ENCODE measurements around the gene CRACR2B. TPM values are rescaled to one million over a fixed set of nuclear protein-coding genes. Genes with fewer than 3 reads are reported as not detected.

The CRACR2B gene
- total RNA-seq, 1 experiment from 2014 or later = 11.8 TPM

DNA sequence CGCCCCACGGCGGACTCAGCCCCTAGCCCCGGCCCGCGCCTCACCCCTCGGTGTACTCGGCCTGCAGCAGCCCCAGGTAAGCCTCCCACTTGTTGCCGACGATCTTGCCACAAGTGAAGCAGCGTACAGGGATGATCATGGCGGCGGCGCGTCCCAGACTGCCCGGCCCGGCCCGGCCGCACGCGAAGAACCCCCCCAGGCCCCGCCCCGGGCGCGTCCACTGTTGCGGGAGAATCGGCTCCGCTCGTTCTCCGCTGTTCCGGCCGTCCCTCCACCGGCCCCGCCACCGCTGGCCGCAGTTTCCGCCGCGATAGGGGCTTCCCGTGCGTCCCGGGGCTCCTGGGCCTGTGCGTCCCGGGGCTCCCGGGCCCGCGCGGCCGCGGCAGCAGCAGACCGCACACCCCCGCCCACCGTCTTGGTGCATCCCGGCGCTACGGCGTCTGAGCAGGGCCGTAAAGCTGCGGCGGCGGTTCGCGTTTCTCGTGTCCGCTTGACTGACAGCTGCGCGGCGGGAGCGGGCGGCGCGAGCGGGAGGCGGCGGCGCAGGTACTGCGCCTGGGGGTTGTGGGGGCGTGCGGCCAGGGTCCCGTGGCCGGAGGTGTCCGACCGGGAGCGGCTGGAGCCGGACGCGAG lies 14.8 kb downstream of the CRACR2B start, which contains the start of the genes POLR2L and TSPAN4:
Gene POLR2L, minus strand, starts transcription at position 160 of the 633 bp plus-strand sequence. Its CDS starts 21 bp downstream, at position 139.
Gene TSPAN4, plus strand, starts transcription at position 483 of the 633 bp plus-strand sequence. CDS start 7,453 bp downstream, outside the sequence.
- Histone ChIP-seq H3K27ac (ENCODE audit: low read depth, low read length) (peak within 1 kb of the TSS; percentile 97), H3K9ac (ENCODE audit: low read length) (peak within 1 kb of the TSS; percentile 99), H3K79me2 (ENCODE audit: insufficient read depth, low read length) (peaks cover 60% of the 10 kb centered on the region), H3K9me3 (ENCODE audit: control insufficient read depth in 1 of 2, insufficient read depth in 1 of 2, low read depth in 1 of 2, low read length in 2 of 2) (no peaks in the 10 kb centered on the region), H3K36me3 (ENCODE audit: control insufficient read depth in 1 of 2, insufficient read depth in 2 of 2, low read length in 2 of 2) (peaks cover 3 to 30% of the 10 kb centered on the region in 2 experiments; a peak in 3 of 4 replicates), H2AFZ (ENCODE audit: low read depth, low read length, poor library complexity, severe bottlenecking) (no peak within 1 kb of the TSS), H3K4me3 (replicated peaks in 1 of 2; ENCODE audit: low read depth in 1 of 2, low read length in 2 of 2) (peak within 1 kb of the TSS; percentile 66 to 98), H3K27me3 (ENCODE audit: insufficient read depth, low read length) (no peaks in the 10 kb centered on the region), H3K4me1 (ENCODE audit: control insufficient read depth in 1 of 2, insufficient read depth in 2 of 2, low read length in 2 of 2) (peaks cover 42 to 71% of the 10 kb centered on the region in 2 experiments), H3K9me2 (ENCODE audit: insufficient read depth) (no peaks in the 10 kb centered on the region), H4K20me1 (ENCODE audit: insufficient read depth) (peaks cover 17% of the 10 kb centered on the region; the same call in 1 of the 2 replicates), H3K4me2 (ENCODE audit: low read length) (peak within 1 kb of the TSS; percentile 92)
- ChIA-PET RAD21 (ENCODE audit: low non-redundant PET in 1 of 2, low total read pairs in 2 of 2, uncharacterized antibody in 2 of 2, unreplicated experiment in 2 of 2) (no interaction called here), CTCF (interaction anchor here (1.3 kb wide), 1 partner anchor 14 kb away, joined by 7 read pairs; no protein-coding TSS in a partner anchor), POLR2A (interaction anchor here (0.7 to 2.5 kb wide), 5 partner anchors 11 to 231 kb away, joined by 3 to 14 read pairs (median 3); partner anchors contain the start of gene PNPLA2)
- intact Hi-C loops (cut with micrococcal nuclease) = loop anchor here (5.0 kb wide), 1 partner anchor 35 kb away; the partner anchor contains the start of genes PIDD1 and RPLP2
- TF ChIP-seq POLR2A (IDR thresholded peaks at IDR 0.05; ENCODE audit: borderline replicate concordance, extremely low read depth, insufficient read depth, insufficient read length) = peak; percentile 96
- no peak for TF ChIP-seq SRF (IDR thresholded peaks at IDR 0.05; ENCODE audit: low read depth)
- TF ChIP-seq EZH2phosphoT487 (IDR thresholded peaks at IDR 0.05; ENCODE audit: borderline replicate concordance) = no peak
- TF ChIP-seq YY1 (IDR thresholded peaks at IDR 0.05; ENCODE audit: extremely low read depth, insufficient replicate concordance, low read depth, low read length) = peak; percentile 82
- TF ChIP-seq, protein P1, sequence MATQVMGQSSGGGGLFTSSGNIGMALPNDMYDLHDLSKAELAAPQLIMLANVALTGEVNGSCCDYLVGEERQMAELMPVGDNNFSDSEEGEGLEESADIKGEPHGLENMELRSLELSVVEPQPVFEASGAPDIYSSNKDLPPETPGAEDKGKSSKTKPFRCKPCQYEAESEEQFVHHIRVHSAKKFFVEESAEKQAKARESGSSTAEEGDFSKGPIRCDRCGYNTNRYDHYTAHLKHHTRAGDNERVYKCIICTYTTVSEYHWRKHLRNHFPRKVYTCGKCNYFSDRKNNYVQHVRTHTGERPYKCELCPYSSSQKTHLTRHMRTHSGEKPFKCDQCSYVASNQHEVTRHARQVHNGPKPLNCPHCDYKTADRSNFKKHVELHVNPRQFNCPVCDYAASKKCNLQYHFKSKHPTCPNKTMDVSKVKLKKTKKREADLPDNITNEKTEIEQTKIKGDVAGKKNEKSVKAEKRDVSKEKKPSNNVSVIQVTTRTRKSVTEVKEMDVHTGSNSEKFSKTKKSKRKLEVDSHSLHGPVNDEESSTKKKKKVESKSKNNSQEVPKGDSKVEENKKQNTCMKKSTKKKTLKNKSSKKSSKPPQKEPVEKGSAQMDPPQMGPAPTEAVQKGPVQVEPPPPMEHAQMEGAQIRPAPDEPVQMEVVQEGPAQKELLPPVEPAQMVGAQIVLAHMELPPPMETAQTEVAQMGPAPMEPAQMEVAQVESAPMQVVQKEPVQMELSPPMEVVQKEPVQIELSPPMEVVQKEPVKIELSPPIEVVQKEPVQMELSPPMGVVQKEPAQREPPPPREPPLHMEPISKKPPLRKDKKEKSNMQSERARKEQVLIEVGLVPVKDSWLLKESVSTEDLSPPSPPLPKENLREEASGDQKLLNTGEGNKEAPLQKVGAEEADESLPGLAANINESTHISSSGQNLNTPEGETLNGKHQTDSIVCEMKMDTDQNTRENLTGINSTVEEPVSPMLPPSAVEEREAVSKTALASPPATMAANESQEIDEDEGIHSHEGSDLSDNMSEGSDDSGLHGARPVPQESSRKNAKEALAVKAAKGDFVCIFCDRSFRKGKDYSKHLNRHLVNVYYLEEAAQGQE (IDR thresholded peaks at IDR 0.05; ENCODE audit: low read depth) = no peak
- peak; percentile 100 for TF ChIP-seq POLR2AphosphoS5 (IDR thresholded peaks at IDR 0.05; ENCODE audit: low read depth, low read length)
- TF ChIP-seq, protein P2, sequence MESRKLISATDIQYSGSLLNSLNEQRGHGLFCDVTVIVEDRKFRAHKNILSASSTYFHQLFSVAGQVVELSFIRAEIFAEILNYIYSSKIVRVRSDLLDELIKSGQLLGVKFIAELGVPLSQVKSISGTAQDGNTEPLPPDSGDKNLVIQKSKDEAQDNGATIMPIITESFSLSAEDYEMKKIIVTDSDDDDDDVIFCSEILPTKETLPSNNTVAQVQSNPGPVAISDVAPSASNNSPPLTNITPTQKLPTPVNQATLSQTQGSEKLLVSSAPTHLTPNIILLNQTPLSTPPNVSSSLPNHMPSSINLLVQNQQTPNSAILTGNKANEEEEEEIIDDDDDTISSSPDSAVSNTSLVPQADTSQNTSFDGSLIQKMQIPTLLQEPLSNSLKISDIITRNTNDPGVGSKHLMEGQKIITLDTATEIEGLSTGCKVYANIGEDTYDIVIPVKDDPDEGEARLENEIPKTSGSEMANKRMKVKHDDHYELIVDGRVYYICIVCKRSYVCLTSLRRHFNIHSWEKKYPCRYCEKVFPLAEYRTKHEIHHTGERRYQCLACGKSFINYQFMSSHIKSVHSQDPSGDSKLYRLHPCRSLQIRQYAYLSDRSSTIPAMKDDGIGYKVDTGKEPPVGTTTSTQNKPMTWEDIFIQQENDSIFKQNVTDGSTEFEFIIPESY (IDR thresholded peaks at IDR 0.05; ENCODE audit: extremely low read depth, insufficient replicate concordance, low read length) = peak; percentile 84
- peak; percentile 76; the same call in 1 of the 2 replicates for TF ChIP-seq ZFX (IDR thresholded peaks at IDR 0.05)
- no TSS peak for BruUV-seq (replicated peaks)
- DNase-seq (ENCODE audit: low read depth, low spot score) (peak; percentile 74), ATAC-seq (peak; percentile 33)

All from HCT116 (cell line).